ENCODE data around the gene FARP1.

Gene FARP1

DNA sequence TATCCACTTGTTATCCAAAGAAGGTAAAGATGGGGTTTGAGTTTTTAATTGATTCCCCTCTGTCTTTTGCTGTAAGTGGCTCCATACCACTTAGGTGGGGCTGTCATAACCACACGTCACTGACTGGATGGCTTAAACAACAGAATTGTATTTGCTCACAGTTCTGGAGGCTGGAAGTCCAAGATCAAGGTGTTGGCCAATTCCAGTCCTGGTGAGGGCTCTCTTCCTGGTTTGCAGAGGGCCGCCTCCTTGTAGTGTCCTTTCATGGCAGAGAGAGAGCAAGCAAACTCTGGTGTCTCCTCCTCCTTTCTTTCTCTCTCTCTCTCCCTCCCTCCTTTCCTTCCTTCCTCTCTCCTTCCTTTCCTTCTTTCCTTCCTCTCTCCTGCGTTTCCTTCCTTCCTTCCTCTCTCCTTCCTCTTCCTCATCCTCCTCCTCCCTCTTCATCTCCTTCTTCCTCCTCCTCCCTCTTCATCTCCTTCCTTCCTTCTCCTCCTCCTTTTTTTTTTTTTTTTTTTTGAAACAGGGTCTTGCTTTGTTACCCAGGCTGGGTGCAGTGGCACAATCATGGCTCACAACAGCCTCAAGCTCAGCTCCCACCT lies 174.8 kb downstream of the FARP1 start:
- H3K27ac ChIP-seq, result no peak overlapping the region
- no peak overlapping the region for H2AFZ ChIP-seq
- H3K9ac ChIP-seq, result no peak overlapping the region
- no peaks in the 10 kb centered on the region for H3K27me3 ChIP-seq (ENCODE audit: control insufficient read depth, insufficient read depth, low read length)
- no peaks in the 10 kb centered on the region for H3K36me3 ChIP-seq (ENCODE audit: control insufficient read depth, insufficient read depth, low read length)
- H3K9me3 ChIP-seq (ENCODE audit: control insufficient read depth, low read length), result no peaks in the 10 kb centered on the region
- no peak overlapping the region for H3K4me3 ChIP-seq (ENCODE audit: low read depth, low read length)
- H3K4me2 ChIP-seq (ENCODE audit: low read length), result no peak overlapping the region
- H3K4me1 ChIP-seq, result no peaks in the 10 kb centered on the region
- TF ChIP-seq, protein P1, sequence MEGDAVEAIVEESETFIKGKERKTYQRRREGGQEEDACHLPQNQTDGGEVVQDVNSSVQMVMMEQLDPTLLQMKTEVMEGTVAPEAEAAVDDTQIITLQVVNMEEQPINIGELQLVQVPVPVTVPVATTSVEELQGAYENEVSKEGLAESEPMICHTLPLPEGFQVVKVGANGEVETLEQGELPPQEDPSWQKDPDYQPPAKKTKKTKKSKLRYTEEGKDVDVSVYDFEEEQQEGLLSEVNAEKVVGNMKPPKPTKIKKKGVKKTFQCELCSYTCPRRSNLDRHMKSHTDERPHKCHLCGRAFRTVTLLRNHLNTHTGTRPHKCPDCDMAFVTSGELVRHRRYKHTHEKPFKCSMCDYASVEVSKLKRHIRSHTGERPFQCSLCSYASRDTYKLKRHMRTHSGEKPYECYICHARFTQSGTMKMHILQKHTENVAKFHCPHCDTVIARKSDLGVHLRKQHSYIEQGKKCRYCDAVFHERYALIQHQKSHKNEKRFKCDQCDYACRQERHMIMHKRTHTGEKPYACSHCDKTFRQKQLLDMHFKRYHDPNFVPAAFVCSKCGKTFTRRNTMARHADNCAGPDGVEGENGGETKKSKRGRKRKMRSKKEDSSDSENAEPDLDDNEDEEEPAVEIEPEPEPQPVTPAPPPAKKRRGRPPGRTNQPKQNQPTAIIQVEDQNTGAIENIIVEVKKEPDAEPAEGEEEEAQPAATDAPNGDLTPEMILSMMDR (IDR thresholded peaks at IDR 0.05), result no peak
- no peaks in the 10 kb centered on the region for H3K79me2 ChIP-seq

DNA sequence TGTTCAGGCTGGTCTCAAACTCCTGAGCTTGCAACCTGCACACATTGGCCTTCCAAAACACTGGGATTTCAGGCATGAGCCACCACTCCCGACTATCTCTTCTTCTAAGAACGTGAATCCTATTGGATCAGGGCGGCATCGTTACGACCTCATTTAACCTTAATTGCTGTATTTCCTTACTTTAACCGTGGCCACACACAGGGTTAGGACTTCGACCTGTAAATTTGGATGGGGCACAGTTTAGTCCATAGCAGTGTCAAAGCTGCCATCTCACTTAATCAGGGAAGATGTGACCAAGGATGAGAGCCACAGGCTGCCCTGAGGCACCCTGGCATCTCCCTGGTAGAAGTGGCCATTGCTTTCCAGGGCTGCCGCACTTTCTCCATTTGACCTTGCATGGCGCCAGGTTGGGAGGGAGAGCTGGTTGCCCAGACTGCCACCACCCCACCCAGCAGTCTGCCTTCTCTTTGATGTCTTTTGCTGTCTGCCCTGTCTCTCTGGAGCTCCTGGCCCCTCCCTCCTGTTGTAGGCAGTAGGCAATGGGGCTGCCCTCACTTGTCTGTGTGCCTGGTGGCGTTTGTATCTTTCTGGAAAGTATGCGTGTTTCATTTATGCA lies 175.5 kb downstream of the FARP1 start:
- Histone ChIP-seq H2AFZ (no peak overlapping the region), H3K27ac (no peak overlapping the region), H3K4me2 (ENCODE audit: low read length) (no peak overlapping the region), H3K9me3 (ENCODE audit: control insufficient read depth, low read length) (no peaks in the 10 kb centered on the region), H3K4me1 (no peaks in the 10 kb centered on the region), H3K9ac (no peak overlapping the region), H3K27me3 (ENCODE audit: control insufficient read depth, insufficient read depth, low read length) (no peaks in the 10 kb centered on the region), H3K79me2 (no peaks in the 10 kb centered on the region), H3K36me3 (ENCODE audit: control insufficient read depth, insufficient read depth, low read length) (no peaks in the 10 kb centered on the region), H3K4me3 (ENCODE audit: low read depth, low read length) (no peak overlapping the region)
- TF ChIP-seq, protein P1 (IDR thresholded peaks at IDR 0.05), result no peak

DNA sequence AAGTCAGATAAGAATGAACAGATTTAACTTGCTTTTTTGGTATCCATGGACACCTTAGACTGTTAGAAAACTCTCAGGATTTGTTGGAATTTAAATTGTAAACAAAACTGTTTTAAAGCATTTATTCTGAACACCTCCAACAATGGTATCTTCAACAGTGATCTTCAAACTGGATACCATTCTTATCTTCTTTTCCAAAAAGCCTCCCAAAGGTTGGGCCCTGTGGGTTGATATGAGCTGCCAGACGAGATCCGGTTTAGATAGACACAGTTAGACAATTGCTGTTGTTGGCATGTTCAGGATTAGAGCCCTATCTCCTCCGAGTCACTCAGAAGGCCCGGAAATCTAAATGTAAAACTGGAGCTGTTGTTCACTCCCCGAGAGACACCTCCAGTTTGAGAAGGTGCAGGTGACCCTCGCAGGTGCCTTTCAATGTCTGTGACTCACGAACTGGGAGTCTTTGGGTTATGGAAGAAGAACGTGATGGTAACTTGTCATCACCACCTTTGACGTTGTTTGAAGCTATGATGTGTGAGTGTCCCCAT lies 177.7 kb downstream of the FARP1 start:
- no peaks in the 10 kb centered on the region for H3K9me3 ChIP-seq (ENCODE audit: control insufficient read depth, low read length)
- H3K27ac ChIP-seq, result no peak overlapping the region
- H3K9ac ChIP-seq, result no peak overlapping the region
- H2AFZ ChIP-seq, result no peak overlapping the region
- TF ChIP-seq, protein P1 (IDR thresholded peaks at IDR 0.05), result no peak
- no peak overlapping the region for H3K4me2 ChIP-seq (ENCODE audit: low read length)
- no peaks in the 10 kb centered on the region for H3K27me3 ChIP-seq (ENCODE audit: control insufficient read depth, insufficient read depth, low read length)
- no peaks in the 10 kb centered on the region for H3K36me3 ChIP-seq (ENCODE audit: control insufficient read depth, insufficient read depth, low read length)
- no peak overlapping the region for H3K4me3 ChIP-seq (ENCODE audit: low read depth, low read length)
- no peaks in the 10 kb centered on the region for H3K79me2 ChIP-seq
- no peaks in the 10 kb centered on the region for H3K4me1 ChIP-seq

DNA sequence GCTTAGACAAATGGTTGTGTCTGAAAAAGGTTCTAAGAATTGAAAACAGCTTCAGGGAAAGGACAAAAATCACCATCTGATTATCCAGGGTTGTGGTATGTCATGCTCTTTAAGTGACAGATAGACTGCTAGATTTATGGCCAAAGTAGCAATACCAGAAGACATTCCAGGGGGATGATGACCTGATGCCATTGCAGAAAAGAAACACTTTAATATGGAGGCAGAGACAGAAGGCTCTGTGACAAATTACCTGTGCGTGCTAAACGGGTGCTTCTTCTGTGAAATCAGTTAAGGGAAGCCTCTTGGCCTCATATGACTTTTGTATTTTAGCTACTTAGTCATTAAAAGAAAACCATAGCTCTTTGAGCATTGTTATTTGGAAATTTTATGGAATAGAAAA lies 178.5 kb downstream of the FARP1 start:
- Histone ChIP-seq H3K27me3 (ENCODE audit: control insufficient read depth, insufficient read depth, low read length) (no peaks in the 10 kb centered on the region), H2AFZ (no peak overlapping the region), H3K79me2 (no peaks in the 10 kb centered on the region), H3K9ac (no peak overlapping the region), H3K9me3 (ENCODE audit: control insufficient read depth, low read length) (no peaks in the 10 kb centered on the region), H3K4me3 (ENCODE audit: low read depth, low read length) (no peak overlapping the region), H3K27ac (no peak overlapping the region), H3K36me3 (ENCODE audit: control insufficient read depth, insufficient read depth, low read length) (no peaks in the 10 kb centered on the region), H3K4me1 (no peaks in the 10 kb centered on the region), H3K4me2 (ENCODE audit: low read length) (no peak overlapping the region)
- TF ChIP-seq, protein P1 (IDR thresholded peaks at IDR 0.05), result no peak

Measured in parathyroid adenoma (tissue), 2 donors.